Esophagus muscularis mucosa (tissue), 4 donors: ENCODE data around the gene N4BP2L1. TPM values are rescaled to one million over a fixed set of nuclear protein-coding genes. Genes with fewer than 3 reads are reported as not detected.

Experiments
- DNase-seq: peaks from one replicate; pipeline ENCODE4 v3.0.0-alpha.2; 2017; ENCODE audit errors: extremely low spot score
- H3K27ac ChIP-seq, 4 donors: fragments of 200-600 bp; sonication (generic); replicated peaks in 1 of 4; 1 replicate in 3 of 4; 2 replicates in 1 of 4; pipeline ENCODE4 v1.5.1; 2016 to 2019; ENCODE audit warnings: mild to moderate bottlenecking in 1 of 4
- H3K27me3 ChIP-seq, 4 donors: fragments of 200-600 bp; sonication (generic); one replicate each; pipeline versions ENCODE4 v1.5.1 to v1.6.0; 2016 to 2019
- H3K36me3 ChIP-seq, 4 donors: fragments of 200-600 bp; sonication (generic); one replicate each; pipeline ENCODE4 v1.5.1; 2016 to 2019
- H3K4me1 ChIP-seq, 4 donors: fragments of 200-600 bp; sonication (generic); one replicate each; pipeline ENCODE4 v1.5.1; 2016 to 2019
- H3K4me3 ChIP-seq, 4 donors: fragments of 200-600 bp; sonication (generic); 1 replicate in 2 of 4; 2 replicates in 2 of 4; pipeline ENCODE4 v1.5.1; 2016 to 2019; ENCODE audit warnings: mild to moderate bottlenecking in 4 of 4, moderate library complexity in 1 of 4
- H3K9me3 ChIP-seq, 4 donors: fragments of 200-600 bp; sonication (generic); 1 replicate in 3 of 4; 2 replicates in 1 of 4; pipeline ENCODE4 v1.5.1; 2016 to 2019
- CTCF ChIP-seq, 3 experiments: fragments of 200-600 bp in 2 of 3; fragments of 450-650 bp in 1 of 3; sonication (generic) in 2 of 3; IDR thresholded peaks; one replicate each; pipeline ENCODE4 v1.5.1; 2017 to 2019; ENCODE audit warnings: antibody characterized with exemption in 3 of 3, mild to moderate bottlenecking in 2 of 3, moderate library complexity in 1 of 3
- EP300 ChIP-seq: sonication (generic); formaldehyde crosslinking; IDR thresholded peaks from one replicate; pipeline ENCODE4 v1.6.1; 2017; ENCODE audit warnings: antibody characterized with exemption
- POLR2A ChIP-seq: fragments of 450-650 bp; IDR thresholded peaks from one replicate; pipeline ENCODE4 v1.6.1; 2017; ENCODE audit warnings: antibody characterized with exemption, moderate library complexity, mild to moderate bottlenecking, low read depth
- POLR2AphosphoS5 ChIP-seq, 2 donors: sonication (generic); formaldehyde crosslinking; IDR thresholded peaks; one replicate each; pipeline ENCODE4 v1.6.1; 2017; ENCODE audit warnings: antibody characterized with exemption in 2 of 2
- WGBS: methylation state at CpG from one replicate; pipeline ENCODE4 v1.1.5; 2018; 5-methylcytosine and 5-hydroxymethylcytosine counted together
- intact Hi-C: fragments of 100-400 bp; cut with DNase I; formaldehyde crosslinking; loops from one replicate; pipeline ENCODE4 v1.15.1; 2023
- total RNA-seq, 4 donors: library from RNA; depleted of rRNA; stranded (reverse); fragments of >200 nt; gene quantifications; one replicate each; pipeline versions ENCODE4 v1.1.0 to v1.2.1, GENCODE V29; 2016

N4BP2L1 gene
- total RNA-seq, 4 donors from 2014 or later = 9.0 to 19.6 (median 11.6) TPM

- intact Hi-C loops = no loop called here
- DNase-seq = no peak
Measured at GRCh38 chr13:32473650-32474049, 45.7 kb upstream of the N4BP2L1 start.

DNA sequence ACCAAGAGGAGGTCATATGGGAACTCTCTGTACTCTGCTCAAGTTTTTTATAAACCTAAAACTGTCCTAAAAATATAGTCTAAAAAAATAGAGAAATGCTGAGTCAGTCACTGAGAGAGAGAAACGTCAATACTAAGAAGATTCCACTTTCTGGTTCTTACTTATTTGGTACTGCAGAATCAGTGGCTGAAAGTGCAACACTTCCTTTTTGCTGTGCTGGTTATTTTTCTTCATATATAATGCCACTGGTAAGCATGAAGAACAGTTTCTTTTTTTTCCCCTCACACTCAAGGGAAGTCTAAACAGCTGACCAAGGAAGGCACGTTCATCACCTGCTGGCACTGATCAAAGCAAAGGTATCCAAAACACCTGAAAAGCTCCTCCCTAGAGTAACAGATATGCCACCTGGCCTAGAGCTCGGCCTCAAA, 44.3 kb upstream of the N4BP2L1 start:
- intact Hi-C loops = no loop called here
- TF ChIP-seq EP300 (no peak), POLR2AphosphoS5 (IDR thresholded peaks at IDR 0.05) (no peak), POLR2A (no peak), CTCF (IDR thresholded peaks at IDR 0.05) (no peak)
- H3K4me1 ChIP-seq = peaks cover 0 to 12% (median 5%) of the 10 kb centered on the region in 4 donors
- no peak overlapping the region for H3K4me3 ChIP-seq
- H3K27me3 ChIP-seq = no peaks in the 10 kb centered on the region
- peaks cover 0 to 27% (median under 1%) of the 10 kb centered on the region in 4 donors for H3K36me3 ChIP-seq
- H3K27ac ChIP-seq = peak overlapping the region in 2 of 4 donors; percentile 24 to 35
- no peaks in the 10 kb centered on the region for H3K9me3 ChIP-seq
- DNase-seq = no peak
- WGBS = 48% methylated on average over 3 of the region's 3 CpGs

More at GRCh38 chr13:32473650-32474049, 45.7 kb upstream of the N4BP2L1 start:
- 83% methylated on average over 1 of the region's 1 CpG for WGBS
- H3K4me3 ChIP-seq = no peak overlapping the region
- no peak overlapping the region for H3K27ac ChIP-seq
- H3K36me3 ChIP-seq = peaks cover 0 to 41% (median 6%) of the 10 kb centered on the region in 4 donors
- no peaks in the 10 kb centered on the region for H3K27me3 ChIP-seq
- H3K4me1 ChIP-seq = peaks cover 0 to 12% (median 5%) of the 10 kb centered on the region in 4 donors
- TF ChIP-seq POLR2A (no peak), EP300 (no peak), CTCF (IDR thresholded peaks at IDR 0.05) (no peak), POLR2AphosphoS5 (IDR thresholded peaks at IDR 0.05) (no peak)
- H3K9me3 ChIP-seq = no peaks in the 10 kb centered on the region

GRCh38 chr13:32471187-32471922, 43.4 kb upstream of the N4BP2L1 start:
- H3K4me3 ChIP-seq = no peak overlapping the region
- H3K36me3 ChIP-seq = peaks cover 0 to 22% (median 0%) of the 10 kb centered on the region in 4 donors
- TF ChIP-seq POLR2A = no peak
- peaks cover 0 to 12% (median 5%) of the 10 kb centered on the region in 4 donors for H3K4me1 ChIP-seq
- H3K27me3 ChIP-seq = no peaks in the 10 kb centered on the region
- intact Hi-C loops = no loop called here
- peak overlapping the region in 1 of 4 donors; percentile 35 for H3K27ac ChIP-seq
- no peak for DNase-seq
- 49% methylated on average over 12 of the region's 12 CpGs for WGBS
- no peaks in the 10 kb centered on the region for H3K9me3 ChIP-seq

GRCh38 chr13:32468502-32469142, 40.7 kb upstream of the N4BP2L1 start:
- no peaks in the 10 kb centered on the region for H3K9me3 ChIP-seq
- 82% methylated on average over 6 of the region's 6 CpGs for WGBS
- no peak overlapping the region for H3K4me3 ChIP-seq
- H3K36me3 ChIP-seq = peaks cover 0 to 21% (median 0%) of the 10 kb centered on the region in 4 donors
- intact Hi-C loops = no loop called here
- H3K4me1 ChIP-seq = peaks cover 0 to 12% (median 5%) of the 10 kb centered on the region in 4 donors
- DNase-seq = no peak
- no peak for TF ChIP-seq POLR2AphosphoS5 (IDR thresholded peaks at IDR 0.05)
- no peak for TF ChIP-seq EP300
- no peak for TF ChIP-seq CTCF (IDR thresholded peaks at IDR 0.05)
- H3K27me3 ChIP-seq = no peaks in the 10 kb centered on the region
- H3K27ac ChIP-seq = no peak overlapping the region

GRCh38 chr13:32456591-32456990, 28.7 kb upstream of the N4BP2L1 start:
- DNase-seq = no peak
- Histone ChIP-seq H3K27ac (no peak overlapping the region), H3K4me3 (no peak overlapping the region), H3K4me1 (peaks cover 0 to 3% (median 0%) of the 10 kb centered on the region in 4 donors), H3K27me3 (no peaks in the 10 kb centered on the region), H3K9me3 (peaks cover 0 to 23% (median 18%) of the 10 kb centered on the region in 4 donors), H3K36me3 (peaks cover 8 to 48% (median 10%) of the 10 kb centered on the region in 4 donors)
- 100% methylated on average over 2 of the region's 2 CpGs for whole genome bisulfite sequencing
- intact Hi-C loops = no loop called here
- TF ChIP-seq POLR2A = no peak
- TF ChIP-seq EP300 = no peak
- TF ChIP-seq CTCF (IDR thresholded peaks at IDR 0.05) = no peak
- TF ChIP-seq POLR2AphosphoS5 (IDR thresholded peaks at IDR 0.05) = no peak
